ENCODE results near the gene ZC3H7B. TPM values are rescaled to one million over a fixed set of nuclear protein-coding genes. Genes with fewer than 3 reads are reported as not detected.
A peak's percentile ranks its signal among the peaks of the same experiment; 100 is the strongest.

The ZC3H7B gene
- total RNA-seq, 1 experiment from 2014 or later = 18.1 TPM

DNA sequence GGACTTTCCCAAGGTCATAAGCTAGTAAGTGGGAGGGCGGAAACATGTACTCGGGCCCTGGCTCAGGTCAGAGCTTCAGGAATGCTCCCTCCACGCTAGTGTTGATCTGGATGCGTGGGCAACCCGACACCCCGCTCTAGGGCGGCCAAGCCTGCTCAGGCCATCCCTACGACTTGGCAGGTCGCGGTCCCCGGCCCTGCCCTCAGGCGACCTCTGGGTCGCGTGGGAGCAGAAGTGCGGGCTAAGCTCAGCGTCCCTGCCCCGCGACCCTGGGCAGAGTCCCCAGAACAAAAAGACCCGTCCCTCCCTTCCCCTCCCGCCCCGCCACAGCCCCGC lies 79.6 kb downstream of the ZC3H7B start:
- no peak overlapping the region for H3K27ac ChIP-seq (ENCODE audit: low read length)
- no peak for DNase-seq
- H3K4me1 ChIP-seq (ENCODE audit: low read length) = peaks cover 28% of the 10 kb centered on the region
- no peaks in the 10 kb centered on the region for H3K9me2 ChIP-seq (replicated peaks; ENCODE audit: insufficient read depth, low read length)
- peak overlapping the region; percentile 55; the same call in 1 of the 2 replicates for H3K9ac ChIP-seq (ENCODE audit: low read length)
- H3K4me3 ChIP-seq (ENCODE audit: low read length) = peak overlapping the region; percentile 29; the same call in 1 of the 2 replicates
- H2AFZ ChIP-seq (ENCODE audit: low read length) = peak overlapping the region; percentile 87; the same call in 1 of the 2 replicates
- H3K79me2 ChIP-seq (ENCODE audit: low read length) = peaks cover 17% of the 10 kb centered on the region
- H3K27me3 ChIP-seq (ENCODE audit: low read length) = no peaks in the 10 kb centered on the region
- no peaks in the 10 kb centered on the region for H4K20me1 ChIP-seq (ENCODE audit: insufficient read depth, low read depth, low read length)
- H3K36me3 ChIP-seq (ENCODE audit: insufficient read depth, low read length) = no peaks in the 10 kb centered on the region
- no peaks in the 10 kb centered on the region for H3K9me3 ChIP-seq (ENCODE audit: low read length)
- H3K4me2 ChIP-seq (ENCODE audit: low read depth, low read length, poor library complexity, severe bottlenecking) = peak overlapping the region; percentile 59

GRCh38 chr22:41381329-41382097 lies 80.2 kb downstream of the ZC3H7B start, which contains the start of gene TEF:
TEF (plus strand) TSS chr22:41381942; CDS start chr22:41382045, 103 bp downstream.
- H3K9me2 ChIP-seq (replicated peaks; ENCODE audit: insufficient read depth, low read length) = no peaks in the 10 kb centered on the region
- peak within 1 kb of the TSS; percentile 96 for H3K9ac ChIP-seq (ENCODE audit: low read length)
- peak; percentile 99 for DNase-seq
- no peaks in the 10 kb centered on the region for H3K9me3 ChIP-seq (ENCODE audit: low read length)
- H2AFZ ChIP-seq (ENCODE audit: low read length) = peak within 1 kb of the TSS; percentile 87
- no peaks in the 10 kb centered on the region for H4K20me1 ChIP-seq (ENCODE audit: insufficient read depth, low read depth, low read length)
- H3K4me1 ChIP-seq (ENCODE audit: low read length) = peaks cover 28% of the 10 kb centered on the region
- H3K27ac ChIP-seq (ENCODE audit: low read length) = peak within 1 kb of the TSS; percentile 75
- peaks cover 17% of the 10 kb centered on the region for H3K79me2 ChIP-seq (ENCODE audit: low read length)
- no peaks in the 10 kb centered on the region for H3K36me3 ChIP-seq (ENCODE audit: insufficient read depth, low read length)
- peak within 1 kb of the TSS; percentile 93 for H3K4me2 ChIP-seq (ENCODE audit: low read depth, low read length, poor library complexity, severe bottlenecking)
- peak within 1 kb of the TSS; percentile 92 for H3K4me3 ChIP-seq (ENCODE audit: low read length)
- no peaks in the 10 kb centered on the region for H3K27me3 ChIP-seq (ENCODE audit: low read length)

DNA sequence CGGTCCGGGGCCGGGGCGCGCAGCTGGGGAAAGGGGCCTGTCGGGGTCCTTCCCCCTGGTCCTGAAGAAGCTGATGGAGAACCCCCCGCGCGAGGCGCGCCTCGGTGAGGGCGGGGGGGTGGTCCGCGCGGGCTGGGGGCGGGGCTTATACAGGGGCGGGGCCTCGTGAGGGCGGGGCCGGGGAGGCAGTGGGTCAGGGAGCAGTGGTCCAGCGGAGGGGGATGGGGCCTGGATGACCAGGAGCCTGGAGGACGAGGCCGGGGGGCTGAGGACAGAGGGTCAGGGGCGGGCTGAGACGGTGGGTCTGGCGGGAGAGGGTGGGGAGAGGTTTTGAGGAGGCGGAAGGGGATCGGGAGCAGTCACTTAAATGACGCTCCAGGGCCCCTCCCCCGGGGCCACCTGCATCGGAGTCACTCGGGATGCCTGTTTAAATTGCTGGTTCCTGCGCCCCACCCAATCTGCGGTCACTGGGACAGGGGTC lies 80.8 kb downstream of the ZC3H7B start:
- peak overlapping the region; percentile 92 for H3K4me3 ChIP-seq (ENCODE audit: low read length)
- H3K27ac ChIP-seq (ENCODE audit: low read length) = peak overlapping the region; percentile 75
- H4K20me1 ChIP-seq (ENCODE audit: insufficient read depth, low read depth, low read length) = no peaks in the 10 kb centered on the region
- H2AFZ ChIP-seq (ENCODE audit: low read length) = peak overlapping the region; percentile 81
- peaks cover 17% of the 10 kb centered on the region for H3K79me2 ChIP-seq (ENCODE audit: low read length)
- H3K9me3 ChIP-seq (ENCODE audit: low read length) = no peaks in the 10 kb centered on the region
- H3K9me2 ChIP-seq (replicated peaks; ENCODE audit: insufficient read depth, low read length) = no peaks in the 10 kb centered on the region
- no peaks in the 10 kb centered on the region for H3K27me3 ChIP-seq (ENCODE audit: low read length)
- peak overlapping the region; percentile 93 for H3K4me2 ChIP-seq (ENCODE audit: low read depth, low read length, poor library complexity, severe bottlenecking)
- H3K9ac ChIP-seq (ENCODE audit: low read length) = peak overlapping the region; percentile 96
- no peaks in the 10 kb centered on the region for H3K36me3 ChIP-seq (ENCODE audit: insufficient read depth, low read length)
- peaks cover 28% of the 10 kb centered on the region for H3K4me1 ChIP-seq (ENCODE audit: low read length)
- DNase-seq = peak; percentile 75

DNA sequence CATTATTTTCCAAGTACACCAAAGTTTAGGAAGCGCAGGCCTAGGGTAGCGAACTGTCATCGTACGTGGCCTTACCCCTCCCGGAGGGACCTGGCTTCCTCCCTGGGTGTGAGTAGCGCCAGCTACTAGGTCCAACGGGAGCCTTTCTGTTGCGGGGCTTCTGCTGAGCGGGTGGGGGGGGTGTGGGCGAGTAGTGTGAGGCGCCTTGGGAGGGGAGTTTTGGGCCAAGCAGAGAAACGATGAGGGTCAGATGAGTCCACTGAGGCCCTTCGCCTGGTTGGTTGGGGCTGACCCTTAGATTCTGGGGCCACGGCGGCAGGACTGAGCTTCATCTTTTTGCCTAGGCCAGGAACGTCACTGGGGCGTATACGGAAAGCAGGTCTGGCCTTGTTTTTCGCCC lies 81.3 kb downstream of the ZC3H7B start:
- DNase-seq = no peak
- H3K27me3 ChIP-seq (ENCODE audit: low read length) = no peaks in the 10 kb centered on the region
- H4K20me1 ChIP-seq (ENCODE audit: insufficient read depth, low read depth, low read length) = no peaks in the 10 kb centered on the region
- H3K9me3 ChIP-seq (ENCODE audit: low read length) = no peaks in the 10 kb centered on the region
- H3K36me3 ChIP-seq (ENCODE audit: insufficient read depth, low read length) = no peaks in the 10 kb centered on the region
- H3K4me1 ChIP-seq (ENCODE audit: low read length) = peaks cover 26% of the 10 kb centered on the region
- H3K4me3 ChIP-seq (ENCODE audit: low read length) = peak overlapping the region; percentile 92
- H3K4me2 ChIP-seq (ENCODE audit: low read depth, low read length, poor library complexity, severe bottlenecking) = peak overlapping the region; percentile 93
- H3K79me2 ChIP-seq (ENCODE audit: low read length) = peaks cover 17% of the 10 kb centered on the region
- peak overlapping the region; percentile 96 for H3K9ac ChIP-seq (ENCODE audit: low read length)
- peak overlapping the region; percentile 71 for H2AFZ ChIP-seq (ENCODE audit: low read length)
- H3K27ac ChIP-seq (ENCODE audit: low read length) = no peak overlapping the region
- H3K9me2 ChIP-seq (replicated peaks; ENCODE audit: insufficient read depth, low read length) = no peaks in the 10 kb centered on the region

DNA sequence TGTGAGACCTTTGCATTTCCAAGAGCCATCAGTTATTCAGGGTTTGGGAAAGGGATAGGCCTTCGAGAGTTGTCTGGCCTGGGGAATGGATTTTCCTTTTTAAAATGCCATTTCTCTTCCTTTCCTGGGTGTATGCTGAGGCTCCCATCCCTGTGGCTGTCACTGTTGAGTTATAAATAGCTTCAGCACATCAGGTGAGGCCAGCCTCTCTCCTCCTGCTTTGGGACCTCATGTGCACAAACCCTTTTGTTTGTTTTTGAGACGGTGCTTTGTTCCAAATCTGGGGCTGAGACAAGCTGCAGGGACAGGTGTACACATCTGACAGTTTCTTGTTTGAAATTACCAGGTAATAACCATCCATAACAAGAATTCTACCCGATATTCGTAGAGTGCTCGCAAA lies 81.8 kb downstream of the ZC3H7B start:
- H3K27me3 ChIP-seq (ENCODE audit: low read length) = no peaks in the 10 kb centered on the region
- H3K9me2 ChIP-seq (replicated peaks; ENCODE audit: insufficient read depth, low read length) = no peaks in the 10 kb centered on the region
- H2AFZ ChIP-seq (ENCODE audit: low read length) = no peak overlapping the region
- no peak overlapping the region for H3K27ac ChIP-seq (ENCODE audit: low read length)
- peaks cover 25% of the 10 kb centered on the region for H3K4me1 ChIP-seq (ENCODE audit: low read length)
- DNase-seq = no peak
- peak overlapping the region; percentile 92 for H3K4me3 ChIP-seq (ENCODE audit: low read length)
- peak overlapping the region; percentile 93 for H3K4me2 ChIP-seq (ENCODE audit: low read depth, low read length, poor library complexity, severe bottlenecking)
- peak overlapping the region; percentile 96 for H3K9ac ChIP-seq (ENCODE audit: low read length)
- no peaks in the 10 kb centered on the region for H4K20me1 ChIP-seq (ENCODE audit: insufficient read depth, low read depth, low read length)
- no peaks in the 10 kb centered on the region for H3K9me3 ChIP-seq (ENCODE audit: low read length)
- peaks cover 17% of the 10 kb centered on the region for H3K79me2 ChIP-seq (ENCODE audit: low read length)
- no peaks in the 10 kb centered on the region for H3K36me3 ChIP-seq (ENCODE audit: insufficient read depth, low read length)

DNA sequence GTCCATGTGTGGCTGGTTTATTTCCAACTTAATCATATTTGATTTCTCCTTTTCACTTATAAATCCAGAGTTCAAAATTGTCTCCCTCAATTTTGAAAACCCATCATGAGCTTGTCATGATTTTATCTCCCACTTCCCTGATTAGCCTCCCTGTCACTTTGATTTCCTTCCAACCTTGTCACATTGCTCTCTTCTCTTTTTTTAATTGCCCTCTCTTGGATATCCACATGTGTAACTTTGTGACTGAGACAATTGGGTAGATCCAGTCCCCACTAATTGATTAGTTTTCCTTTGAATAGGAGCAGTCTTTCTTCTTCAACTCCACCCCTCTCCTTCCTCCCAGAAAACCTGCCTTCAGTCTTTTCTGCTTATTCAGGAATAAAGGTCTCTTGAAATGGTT lies 82.8 kb downstream of the ZC3H7B start:
- Histone ChIP-seq H4K20me1 (ENCODE audit: insufficient read depth, low read depth, low read length) (no peaks in the 10 kb centered on the region), H3K9me2 (replicated peaks; ENCODE audit: insufficient read depth, low read length) (no peaks in the 10 kb centered on the region), H3K4me2 (ENCODE audit: low read depth, low read length, poor library complexity, severe bottlenecking) (no peak overlapping the region), H3K4me1 (ENCODE audit: low read length) (peaks cover 25% of the 10 kb centered on the region), H3K4me3 (ENCODE audit: low read length) (no peak overlapping the region), H2AFZ (ENCODE audit: low read length) (no peak overlapping the region), H3K9ac (ENCODE audit: low read length) (no peak overlapping the region), H3K27me3 (ENCODE audit: low read length) (no peaks in the 10 kb centered on the region), H3K27ac (ENCODE audit: low read length) (no peak overlapping the region), H3K79me2 (ENCODE audit: low read length) (peaks cover 17% of the 10 kb centered on the region), H3K9me3 (ENCODE audit: low read length) (no peaks in the 10 kb centered on the region), H3K36me3 (ENCODE audit: insufficient read depth, low read length) (no peaks in the 10 kb centered on the region)
- DNase-seq = no peak

DNA sequence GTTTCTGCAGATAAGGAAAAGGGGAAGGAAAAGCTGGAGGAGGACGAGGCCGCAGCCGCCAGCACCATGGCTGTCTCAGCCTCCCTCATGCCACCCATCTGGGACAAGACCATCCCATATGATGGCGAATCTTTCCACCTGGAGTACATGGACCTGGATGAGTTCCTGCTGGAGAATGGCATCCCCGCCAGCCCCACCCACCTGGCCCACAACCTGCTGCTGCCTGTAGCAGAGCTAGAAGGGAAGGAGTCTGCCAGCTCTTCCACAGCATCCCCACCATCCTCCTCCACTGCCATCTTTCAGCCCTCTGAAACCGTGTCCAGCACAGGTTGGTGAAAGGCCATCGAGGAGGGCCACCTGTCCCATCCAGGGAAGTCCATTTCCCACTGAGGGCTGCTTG lies 86.0 kb downstream of the ZC3H7B start:
- H3K4me1 ChIP-seq (ENCODE audit: low read length) = peaks cover 16% of the 10 kb centered on the region
- H3K27ac ChIP-seq (ENCODE audit: low read length) = no peak overlapping the region
- H3K4me2 ChIP-seq (ENCODE audit: low read depth, low read length, poor library complexity, severe bottlenecking) = no peak overlapping the region
- no peaks in the 10 kb centered on the region for H4K20me1 ChIP-seq (ENCODE audit: insufficient read depth, low read depth, low read length)
- 0 out of 2 replicates have a peak, but pooled peaks cover 2% of the 10 kb centered on the region for H3K36me3 ChIP-seq (ENCODE audit: insufficient read depth, low read length)
- H3K9me3 ChIP-seq (ENCODE audit: low read length) = no peaks in the 10 kb centered on the region
- H2AFZ ChIP-seq (ENCODE audit: low read length) = no peak overlapping the region
- no peaks in the 10 kb centered on the region for H3K9me2 ChIP-seq (replicated peaks; ENCODE audit: insufficient read depth, low read length)
- peaks cover 15% of the 10 kb centered on the region for H3K79me2 ChIP-seq (ENCODE audit: low read length)
- no peaks in the 10 kb centered on the region for H3K27me3 ChIP-seq (ENCODE audit: low read length)
- no peak overlapping the region for H3K4me3 ChIP-seq (ENCODE audit: low read length)
- DNase-seq = no peak
- no peak overlapping the region for H3K9ac ChIP-seq (ENCODE audit: low read length)

DNA sequence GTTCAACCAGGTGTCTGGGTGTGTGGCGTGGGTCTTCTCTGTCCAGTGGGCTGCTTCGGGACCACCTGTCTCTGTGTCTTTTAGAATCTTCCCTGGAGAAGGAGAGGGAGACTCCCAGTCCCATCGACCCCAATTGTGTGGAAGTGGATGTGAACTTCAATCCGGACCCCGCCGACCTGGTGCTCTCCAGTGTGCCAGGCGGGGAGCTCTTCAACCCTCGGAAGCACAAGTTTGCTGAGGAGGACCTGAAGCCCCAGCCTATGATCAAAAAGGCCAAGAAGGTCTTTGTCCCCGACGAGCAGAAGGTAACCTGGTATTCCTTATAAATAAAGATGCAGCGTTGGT lies 92.7 kb downstream of the ZC3H7B start:
- Histone ChIP-seq H3K27me3 (ENCODE audit: low read length) (no peaks in the 10 kb centered on the region), H3K4me3 (ENCODE audit: low read length) (no peak overlapping the region), H3K36me3 (ENCODE audit: insufficient read depth, low read length) (peaks cover 2% of the 10 kb centered on the region; the same call in 1 of the 2 replicates), H4K20me1 (ENCODE audit: insufficient read depth, low read depth, low read length) (no peaks in the 10 kb centered on the region), H3K4me1 (ENCODE audit: low read length) (no peaks in the 10 kb centered on the region), H3K27ac (ENCODE audit: low read length) (no peak overlapping the region), H3K9ac (ENCODE audit: low read length) (no peak overlapping the region), H3K4me2 (ENCODE audit: low read depth, low read length, poor library complexity, severe bottlenecking) (no peak overlapping the region), H2AFZ (ENCODE audit: low read length) (no peak overlapping the region), H3K9me2 (replicated peaks; ENCODE audit: insufficient read depth, low read length) (no peaks in the 10 kb centered on the region), H3K9me3 (ENCODE audit: low read length) (no peaks in the 10 kb centered on the region), H3K79me2 (ENCODE audit: low read length) (no peaks in the 10 kb centered on the region)
- DNase-seq = no peak
